Neural cell (in vitro differentiated cells): ENCODE measurements around the gene RELN. TPM values are rescaled to one million over a fixed set of nuclear protein-coding genes. Genes with fewer than 3 reads are reported as not detected.

Source experiments
- H2AFZ ChIP-seq: fragments of 200-600, 300-800 bp; sonication (generic), shearing (Covaris generic); 2 replicates; pipeline ENCODE4 v1.6.0; 2014; ENCODE audit warnings: low read depth, mild to moderate bottlenecking, antibody characterized with exemption, low read length, moderate library complexity
- H3F3A ChIP-seq: fragments of 200-600 bp; shearing (Covaris generic); 2 replicates; pipeline ENCODE4 v1.6.1; 2016; ENCODE audit warnings: mild to moderate bottlenecking, moderate library complexity, mixed read lengths, antibody characterized with exemption, low read length; ENCODE audit not compliant: insufficient read depth, poor library complexity, severe bottlenecking
- H3K27ac ChIP-seq: fragments of 200-600, 300-800 bp; sonication (generic), shearing (Covaris generic); 2 replicates; pipeline ENCODE4 v1.5.1; 2014; ENCODE audit warnings: mild to moderate bottlenecking, low read length, moderate library complexity
- H3K27me3 ChIP-seq: fragments of 300-800, 200-600 bp; sonication (generic), shearing (Covaris generic); 2 replicates; pipeline ENCODE4 v1.6.0; 2014; ENCODE audit warnings: mild to moderate bottlenecking, low read depth, low read length, moderate library complexity; ENCODE audit not compliant: insufficient read depth
- H3K36me3 ChIP-seq: fragments of 300-800, 200-600 bp; sonication (generic), shearing (Covaris generic); 2 replicates; pipeline ENCODE4 v1.5.1; 2014; ENCODE audit warnings: mild to moderate bottlenecking, antibody characterized with exemption, low read length, moderate library complexity; ENCODE audit not compliant: insufficient read depth
- H3K4me2 ChIP-seq: fragments of 300-800, 200-600 bp; sonication (generic), shearing (Covaris generic); 2 replicates; pipeline ENCODE4 v1.6.0; 2014; ENCODE audit warnings: mild to moderate bottlenecking, low read length
- H3K4me3 ChIP-seq: fragments of 300-800, 200-600 bp; sonication (generic), shearing (Covaris generic); 2 replicates; pipeline ENCODE4 v1.5.1; 2014; ENCODE audit warnings: mild to moderate bottlenecking, low read length, moderate library complexity
- H3K79me2 ChIP-seq: fragments of 200-600 bp; shearing (Covaris generic); replicated peaks from 2 replicates; pipeline ENCODE4 v1.6.0; 2014; ENCODE audit warnings: mild to moderate bottlenecking, low read length, moderate library complexity; ENCODE audit not compliant: insufficient read depth
- H3K9ac ChIP-seq: fragments of 300-800, 200-600 bp; sonication (generic), shearing (Covaris generic); 2 replicates; pipeline ENCODE4 v1.6.1; 2016; ENCODE audit warnings: mild to moderate bottlenecking, low read length, mixed read lengths
- H3K9me2 ChIP-seq: fragments of 200-600 bp; shearing (Covaris generic); 2 replicates; pipeline ENCODE4 v1.6.1; 2016; ENCODE audit warnings: mild to moderate bottlenecking, low read length, mixed read lengths; ENCODE audit not compliant: insufficient read depth
- H3K9me3 ChIP-seq: fragments of 200-600, 300-800 bp; sonication (generic), shearing (Covaris generic); 2 replicates; pipeline ENCODE4 v1.6.1; 2016; ENCODE audit warnings: mild to moderate bottlenecking, mixed run types, low read length, moderate library complexity, mixed read lengths
- H4K20me1 ChIP-seq: fragments of 200-600 bp; shearing (Covaris generic); 2 replicates; pipeline ENCODE4 v1.6.1; 2016; ENCODE audit warnings: mild to moderate bottlenecking, mixed run types; ENCODE audit not compliant: insufficient read depth
- EP300 ChIP-seq: fragments of 450-650 bp; conservative IDR thresholded peaks from 2 replicates; pipeline ENCODE4 v1.6.1; 2014; ENCODE audit warnings: antibody characterized with exemption, mild to moderate bottlenecking, moderate library complexity; ENCODE audit not compliant: poor library complexity, severe bottlenecking
- EZH2 ChIP-seq: fragments of 200-600, 300-800 bp; shearing (Covaris generic), sonication (generic); IDR thresholded peaks from 2 replicates; pipeline ENCODE4 v1.6.1; 2014; ENCODE audit warnings: antibody characterized with exemption, low read length, borderline replicate concordance, mild to moderate bottlenecking; ENCODE audit not compliant: insufficient read depth, poor library complexity, severe bottlenecking
- MXI1 ChIP-seq: fragments of 450-650 bp; conservative IDR thresholded peaks from 2 replicates; pipeline ENCODE4 v1.6.1; 2014; ENCODE audit warnings: antibody characterized with exemption, mild to moderate bottlenecking; ENCODE audit not compliant: poor library complexity, severe bottlenecking
- POLR2AphosphoS5 ChIP-seq: IDR thresholded peaks from 2 replicates; pipeline ENCODE4 v1.6.1; 2012
- RAD21 ChIP-seq: fragments of 450-650 bp; conservative IDR thresholded peaks from 2 replicates; pipeline ENCODE4 v1.6.1; 2014; ENCODE audit warnings: antibody characterized with exemption, mild to moderate bottlenecking, moderate library complexity
- REST ChIP-seq: IDR thresholded peaks from 2 replicates; pipeline ENCODE4 v1.6.1; 2012; ENCODE audit warnings: borderline replicate concordance
- SMC3 ChIP-seq: fragments of 450-650 bp; conservative IDR thresholded peaks from 2 replicates; pipeline ENCODE4 v1.6.1; 2014; ENCODE audit warnings: antibody characterized with exemption, mild to moderate bottlenecking, moderate library complexity; ENCODE audit not compliant: poor library complexity
- TAF1 ChIP-seq: IDR thresholded peaks from 2 replicates; pipeline ENCODE4 v1.6.1; 2012; ENCODE audit warnings: low read depth
- polyA plus RNA-seq: library from polyadenylated mRNA; depleted of rRNA; stranded (reverse); fragments of >200 nt; gene quantifications from 2 replicates; pipeline ENCODE4 v1.2.3, GENCODE V29; 2014
- TF ChIP-seq, protein P1 (sequence below): fragments of 450-650 bp; IDR thresholded peaks from 2 replicates; pipeline ENCODE4 v1.5.1; 2014; ENCODE audit warnings: antibody characterized with exemption, mild to moderate bottlenecking, moderate library complexity; ENCODE audit not compliant: poor library complexity, severe bottlenecking

Gene RELN
- polyA plus RNA-seq, 1 donor from 2014 or later, result 178 TPM

- Histone ChIP-seq H3F3A (no peaks in the 10 kb centered on the region), H3K36me3 (no peaks in the 10 kb centered on the region)
These were observed 412.4 kb downstream of the RELN start for GRCh38 chr7:103577059-103577458.

GRCh38 chr7:103576641-103577040 lies 412.8 kb downstream of the RELN start:
- Histone ChIP-seq H3K9ac (no peak overlapping the region), H3K4me3 (no peak overlapping the region), H3K9me2 (no peaks in the 10 kb centered on the region), H3K36me3 (no peaks in the 10 kb centered on the region), H3K27ac (no peak overlapping the region), H3K79me2 (no peaks in the 10 kb centered on the region), H2AFZ (no peak overlapping the region), H4K20me1 (no peaks in the 10 kb centered on the region), H3F3A (no peaks in the 10 kb centered on the region), H3K9me3 (no peaks in the 10 kb centered on the region), H3K27me3 (no peaks in the 10 kb centered on the region), H3K4me2 (no peak overlapping the region)
- TF ChIP-seq RAD21 (no peak), EZH2 (no peak), MXI1 (no peak), EP300 (no peak), POLR2AphosphoS5 (no peak)

More at GRCh38 chr7:103577059-103577458, 412.4 kb downstream of the RELN start:
- H3K4me2 ChIP-seq, result no peak overlapping the region
- H3K4me3 ChIP-seq, result no peak overlapping the region
- no peaks in the 10 kb centered on the region for H3K9me3 ChIP-seq
- no peaks in the 10 kb centered on the region for H3K79me2 ChIP-seq
- no peaks in the 10 kb centered on the region for H3K27me3 ChIP-seq
- TF ChIP-seq SMC3 (no peak), MXI1 (no peak), EP300 (no peak), TAF1 (no peak), RAD21 (no peak), REST (no peak), EZH2 (no peak), POLR2AphosphoS5 (no peak)
- TF ChIP-seq, protein P1, sequence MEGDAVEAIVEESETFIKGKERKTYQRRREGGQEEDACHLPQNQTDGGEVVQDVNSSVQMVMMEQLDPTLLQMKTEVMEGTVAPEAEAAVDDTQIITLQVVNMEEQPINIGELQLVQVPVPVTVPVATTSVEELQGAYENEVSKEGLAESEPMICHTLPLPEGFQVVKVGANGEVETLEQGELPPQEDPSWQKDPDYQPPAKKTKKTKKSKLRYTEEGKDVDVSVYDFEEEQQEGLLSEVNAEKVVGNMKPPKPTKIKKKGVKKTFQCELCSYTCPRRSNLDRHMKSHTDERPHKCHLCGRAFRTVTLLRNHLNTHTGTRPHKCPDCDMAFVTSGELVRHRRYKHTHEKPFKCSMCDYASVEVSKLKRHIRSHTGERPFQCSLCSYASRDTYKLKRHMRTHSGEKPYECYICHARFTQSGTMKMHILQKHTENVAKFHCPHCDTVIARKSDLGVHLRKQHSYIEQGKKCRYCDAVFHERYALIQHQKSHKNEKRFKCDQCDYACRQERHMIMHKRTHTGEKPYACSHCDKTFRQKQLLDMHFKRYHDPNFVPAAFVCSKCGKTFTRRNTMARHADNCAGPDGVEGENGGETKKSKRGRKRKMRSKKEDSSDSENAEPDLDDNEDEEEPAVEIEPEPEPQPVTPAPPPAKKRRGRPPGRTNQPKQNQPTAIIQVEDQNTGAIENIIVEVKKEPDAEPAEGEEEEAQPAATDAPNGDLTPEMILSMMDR, result no peak
- H3K9me2 ChIP-seq, result no peaks in the 10 kb centered on the region
- no peak overlapping the region for H3K9ac ChIP-seq
- no peak overlapping the region for H2AFZ ChIP-seq
- H4K20me1 ChIP-seq, result no peaks in the 10 kb centered on the region
- no peak overlapping the region for H3K27ac ChIP-seq

GRCh38 chr7:103574576-103574975 lies 414.9 kb downstream of the RELN start:
- H3K9me3 ChIP-seq, result no peaks in the 10 kb centered on the region
- no peak overlapping the region for H2AFZ ChIP-seq
- TF ChIP-seq MXI1 (no peak), SMC3 (no peak), TAF1 (no peak), POLR2AphosphoS5 (no peak), RAD21 (no peak), REST (no peak), EZH2 (no peak), EP300 (no peak)
- TF ChIP-seq, protein P1, result no peak
- H3K4me3 ChIP-seq, result no peak overlapping the region
- H3K79me2 ChIP-seq, result no peaks in the 10 kb centered on the region
- no peaks in the 10 kb centered on the region for H4K20me1 ChIP-seq
- no peaks in the 10 kb centered on the region for H3K27me3 ChIP-seq
- no peaks in the 10 kb centered on the region for H3K36me3 ChIP-seq
- no peaks in the 10 kb centered on the region for H3F3A ChIP-seq
- no peak overlapping the region for H3K9ac ChIP-seq
- no peak overlapping the region for H3K4me2 ChIP-seq
- H3K27ac ChIP-seq, result no peak overlapping the region
- no peaks in the 10 kb centered on the region for H3K9me2 ChIP-seq
